HUES64 (cell line): ENCODE data around the gene DGAT2.

Experiments used
- H3K27ac ChIP-seq: 2 replicates; pipeline ENCODE4 v1.7.0; 2013; ENCODE audit warnings: low read depth, low read length, inconsistent platforms
- H3K27me3 ChIP-seq: 2 replicates; pipeline ENCODE4 v1.6.1; 2013; ENCODE audit warnings: mild to moderate bottlenecking, low read length; ENCODE audit not compliant: insufficient read depth
- H3K36me3 ChIP-seq: 2 replicates; pipeline ENCODE4 v1.6.1; 2013; ENCODE audit warnings: mild to moderate bottlenecking, low read length; ENCODE audit not compliant: insufficient read depth
- H3K4me1 ChIP-seq: 2 replicates; pipeline ENCODE4 v1.6.1; 2013; ENCODE audit warnings: mild to moderate bottlenecking, low read length, moderate library complexity; ENCODE audit not compliant: insufficient read depth
- H3K4me3 ChIP-seq: 2 replicates; pipeline ENCODE4 v1.5.1; 2013; ENCODE audit warnings: mild to moderate bottlenecking, low read length, moderate library complexity
- H3K9ac ChIP-seq: 2 replicates; pipeline ENCODE4 v1.6.1; 2013; ENCODE audit warnings: mild to moderate bottlenecking, low read depth, low read length
- H3K9me3 ChIP-seq: 2 replicates; pipeline ENCODE4 v1.6.1; 2013; ENCODE audit warnings: low read depth, low read length; ENCODE audit not compliant: insufficient read depth
- WGBS: fragments of 150-250, 120-280 bp; methylation state at CpG from one replicate; pipeline ENCODE4 v1.1.7; 2013; ENCODE audit warnings: missing lambda C conversion rate; 5-methylcytosine and 5-hydroxymethylcytosine counted together

Gene DGAT2

GRCh38 chr11:75834728-75835127 is 66.2 kb downstream of the DGAT2 start:
- no peaks in the 10 kb centered on the region for H3K36me3 ChIP-seq
- H3K9me3 ChIP-seq = no peaks in the 10 kb centered on the region
- no peak overlapping the region for H3K9ac ChIP-seq
- no peak overlapping the region for H3K27ac ChIP-seq
- no peak overlapping the region for H3K4me3 ChIP-seq
- no peaks in the 10 kb centered on the region for H3K27me3 ChIP-seq
- 0 out of 2 replicates have a peak, but pooled peaks cover 4% of the 10 kb centered on the region for H3K4me1 ChIP-seq
- WGBS = 80% methylated on average over 1 of the region's 3 CpGs

- Histone ChIP-seq H3K27me3 (no peaks in the 10 kb centered on the region), H3K4me1 (0 out of 2 replicates have a peak, but pooled peaks cover 6% of the 10 kb centered on the region), H3K4me3 (no peak overlapping the region), H3K9me3 (no peaks in the 10 kb centered on the region), H3K9ac (no peak overlapping the region), H3K27ac (no peak overlapping the region), H3K36me3 (no peaks in the 10 kb centered on the region)
- 94% methylated on average over 3 of the region's 3 CpGs for WGBS
Measured at GRCh38 chr11:75836417-75836816, 67.8 kb downstream of the DGAT2 start.

GRCh38 chr11:75839851-75840250 is 71.3 kb downstream of the DGAT2 start:
- Histone ChIP-seq H3K9ac (no peak overlapping the region), H3K4me1 (0 out of 2 replicates have a peak, but pooled peaks cover 3% of the 10 kb centered on the region), H3K4me3 (no peak overlapping the region), H3K27ac (no peak overlapping the region), H3K9me3 (no peaks in the 10 kb centered on the region), H3K36me3 (no peaks in the 10 kb centered on the region), H3K27me3 (no peaks in the 10 kb centered on the region)

GRCh38 chr11:75840522-75840921 is 71.9 kb downstream of the DGAT2 start:
- H3K4me3 ChIP-seq = no peak overlapping the region
- no peaks in the 10 kb centered on the region for H3K36me3 ChIP-seq
- no peak overlapping the region for H3K27ac ChIP-seq
- no peaks in the 10 kb centered on the region for H3K27me3 ChIP-seq
- 0 out of 2 replicates have a peak, but pooled peaks cover 3% of the 10 kb centered on the region for H3K4me1 ChIP-seq
- no peak overlapping the region for H3K9ac ChIP-seq
- no peaks in the 10 kb centered on the region for H3K9me3 ChIP-seq
- WGBS = 90% methylated on average over 1 of the region's 1 CpG

GRCh38 chr11:75841739-75842138 is 73.2 kb downstream of the DGAT2 start:
- Histone ChIP-seq H3K27ac (no peak overlapping the region), H3K9me3 (no peaks in the 10 kb centered on the region), H3K36me3 (no peaks in the 10 kb centered on the region), H3K9ac (no peak overlapping the region), H3K4me1 (0 out of 2 replicates have a peak, but pooled peaks cover 3% of the 10 kb centered on the region), H3K4me3 (no peak overlapping the region), H3K27me3 (no peaks in the 10 kb centered on the region)
- WGBS = 98% methylated on average over 2 of the region's 2 CpGs

- no peak overlapping the region for H3K27ac ChIP-seq
- no peaks in the 10 kb centered on the region for H3K27me3 ChIP-seq
- H3K4me1 ChIP-seq = no peaks in the 10 kb centered on the region
- H3K4me3 ChIP-seq = no peak overlapping the region
- H3K9me3 ChIP-seq = no peaks in the 10 kb centered on the region
- no peak overlapping the region for H3K9ac ChIP-seq
- H3K36me3 ChIP-seq = no peaks in the 10 kb centered on the region
Measured at GRCh38 chr11:75845324-75845723, 76.7 kb downstream of the DGAT2 start.

- Histone ChIP-seq H3K9me3 (no peaks in the 10 kb centered on the region), H3K36me3 (0 out of 2 replicates have a peak, but pooled peaks cover 2% of the 10 kb centered on the region), H3K4me3 (no peak overlapping the region), H3K27me3 (no peaks in the 10 kb centered on the region), H3K27ac (no peak overlapping the region), H3K9ac (no peak overlapping the region), H3K4me1 (no peaks in the 10 kb centered on the region)
Measured at GRCh38 chr11:75849894-75850293, 81.3 kb downstream of the DGAT2 start.

GRCh38 chr11:75850787-75851186 is 82.2 kb downstream of the DGAT2 start:
- H3K36me3 ChIP-seq = 0 out of 2 replicates have a peak, but pooled peaks cover 2% of the 10 kb centered on the region
- H3K4me1 ChIP-seq = no peaks in the 10 kb centered on the region
- H3K9ac ChIP-seq = no peak overlapping the region
- 92% methylated on average over 3 of the region's 3 CpGs for WGBS
- no peak overlapping the region for H3K27ac ChIP-seq
- no peak overlapping the region for H3K4me3 ChIP-seq
- no peaks in the 10 kb centered on the region for H3K9me3 ChIP-seq
- no peaks in the 10 kb centered on the region for H3K27me3 ChIP-seq
